Measurements from ENCODE around the gene PPP1R9B. TPM values are rescaled to one million over a fixed set of nuclear protein-coding genes. Genes with fewer than 3 reads are reported as not detected.
A peak's percentile ranks its signal among the peaks of the same experiment; 100 is the strongest.

Gene PPP1R9B
- total RNA-seq, 4 donors from 2014 or later = 24.9 to 35.9 (median 28.2) TPM

DNA sequence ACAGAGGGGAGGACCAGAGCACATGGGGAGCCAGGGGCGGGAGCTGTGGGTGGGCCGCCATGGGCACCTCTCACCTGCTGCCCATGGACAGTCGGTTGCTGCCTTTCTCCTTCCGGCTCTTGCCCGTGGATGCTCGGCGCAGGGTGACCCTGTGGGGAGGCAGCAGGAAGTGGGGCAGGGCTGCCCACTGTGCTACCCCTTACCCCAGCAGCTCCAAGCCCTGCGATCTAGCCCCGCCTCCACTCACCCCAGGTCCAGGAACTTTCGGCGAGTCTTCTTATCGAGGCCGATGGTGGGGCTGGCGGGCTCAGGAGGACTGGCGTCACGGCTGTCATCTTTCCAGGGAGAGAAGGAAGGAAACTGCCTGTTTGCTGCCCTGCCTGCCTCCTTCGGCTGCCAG lies 34.7 kb downstream of the PPP1R9B start:
- peaks cover 0 to 6% (median 0%) of the 10 kb centered on the region in 3 donors for H3K36me3 ChIP-seq
- peaks cover 0 to 44% (median 0%) of the 10 kb centered on the region in 4 donors for H3K27me3 ChIP-seq
- peaks cover 11 to 49% (median 24%) of the 10 kb centered on the region in 3 donors for H3K4me1 ChIP-seq
- no peaks in the 10 kb centered on the region for H3K9me3 ChIP-seq
- TF ChIP-seq, protein P1, sequence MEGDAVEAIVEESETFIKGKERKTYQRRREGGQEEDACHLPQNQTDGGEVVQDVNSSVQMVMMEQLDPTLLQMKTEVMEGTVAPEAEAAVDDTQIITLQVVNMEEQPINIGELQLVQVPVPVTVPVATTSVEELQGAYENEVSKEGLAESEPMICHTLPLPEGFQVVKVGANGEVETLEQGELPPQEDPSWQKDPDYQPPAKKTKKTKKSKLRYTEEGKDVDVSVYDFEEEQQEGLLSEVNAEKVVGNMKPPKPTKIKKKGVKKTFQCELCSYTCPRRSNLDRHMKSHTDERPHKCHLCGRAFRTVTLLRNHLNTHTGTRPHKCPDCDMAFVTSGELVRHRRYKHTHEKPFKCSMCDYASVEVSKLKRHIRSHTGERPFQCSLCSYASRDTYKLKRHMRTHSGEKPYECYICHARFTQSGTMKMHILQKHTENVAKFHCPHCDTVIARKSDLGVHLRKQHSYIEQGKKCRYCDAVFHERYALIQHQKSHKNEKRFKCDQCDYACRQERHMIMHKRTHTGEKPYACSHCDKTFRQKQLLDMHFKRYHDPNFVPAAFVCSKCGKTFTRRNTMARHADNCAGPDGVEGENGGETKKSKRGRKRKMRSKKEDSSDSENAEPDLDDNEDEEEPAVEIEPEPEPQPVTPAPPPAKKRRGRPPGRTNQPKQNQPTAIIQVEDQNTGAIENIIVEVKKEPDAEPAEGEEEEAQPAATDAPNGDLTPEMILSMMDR (IDR thresholded peaks at IDR 0.05) = no peak
- TF ChIP-seq POLR2A (IDR thresholded peaks at IDR 0.05) = no peak
- intact Hi-C loops (cut with DNase I) = no loop called here
- 50 to 61% methylated on average over 1 to 13 of the region's 17 CpGs for WGBS, 2 donors
- H3K27ac ChIP-seq = no peak overlapping the region
- no peak overlapping the region for H3K4me3 ChIP-seq
- no peak for DNase-seq

DNA sequence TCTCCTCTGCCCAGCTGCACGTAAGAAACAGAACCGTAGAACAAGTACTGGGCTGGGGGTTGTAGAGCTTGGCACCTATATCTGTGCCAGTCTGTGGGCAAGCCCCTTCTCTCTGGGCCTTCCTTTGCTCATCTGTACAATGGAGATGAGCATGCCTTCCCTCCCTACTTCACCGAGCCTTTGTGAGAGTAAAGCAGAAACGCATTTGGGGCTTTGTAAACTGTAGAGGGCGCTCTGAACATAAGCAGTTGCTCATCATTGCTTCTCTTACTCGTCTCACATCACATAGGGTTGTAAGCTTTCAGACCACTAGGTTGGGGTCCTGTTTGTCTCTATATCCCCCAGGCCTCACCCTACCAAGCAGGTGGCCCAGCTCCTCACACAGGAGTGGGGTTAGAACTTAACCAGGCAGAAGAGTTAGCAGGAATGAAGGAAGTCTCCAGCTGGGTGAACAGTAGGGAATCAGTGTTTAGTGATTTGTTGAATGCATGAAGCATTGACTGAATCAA lies 35.6 kb downstream of the PPP1R9B start:
- H3K4me1 ChIP-seq = peaks cover 11 to 49% (median 24%) of the 10 kb centered on the region in 3 donors
- intact Hi-C loops (cut with DNase I) = no loop called here

DNA sequence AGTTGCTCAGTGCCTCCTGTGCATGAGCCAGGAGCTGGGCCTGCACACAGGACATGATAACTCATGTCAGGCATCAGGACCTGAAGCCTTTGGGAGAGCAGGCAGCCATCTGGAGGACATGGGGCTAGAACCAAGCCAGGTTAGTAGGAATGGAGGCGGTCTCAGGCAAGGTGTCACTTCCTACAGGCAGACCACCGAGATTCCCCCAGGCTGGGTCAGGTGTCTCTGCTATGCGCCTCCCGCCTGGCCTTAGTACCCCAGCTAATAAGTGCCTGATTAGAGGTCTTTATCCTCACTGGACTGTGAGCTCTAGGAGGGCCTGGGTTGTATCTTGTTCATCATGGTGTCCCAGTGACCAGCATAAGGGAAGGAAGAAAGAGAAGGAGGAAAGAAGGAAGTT lies 36.1 kb downstream of the PPP1R9B start:
- peaks cover 11 to 49% (median 24%) of the 10 kb centered on the region in 3 donors for H3K4me1 ChIP-seq
- no peak for DNase-seq
- H3K36me3 ChIP-seq = peaks cover 0 to 20% (median 0%) of the 10 kb centered on the region in 3 donors
- no peak for TF ChIP-seq POLR2A (IDR thresholded peaks at IDR 0.05)
- TF ChIP-seq, protein P1 (IDR thresholded peaks at IDR 0.05) = no peak
- H3K27me3 ChIP-seq = peaks cover 0 to 39% (median 0%) of the 10 kb centered on the region in 4 donors
- H3K4me3 ChIP-seq = no peak overlapping the region
- H3K27ac ChIP-seq = no peak overlapping the region
- WGBS, 2 donors = 65 to 69% methylated on average over 2 to 4 of the region's 4 CpGs
- H3K9me3 ChIP-seq = no peaks in the 10 kb centered on the region
- intact Hi-C loops (cut with DNase I) = no loop called here

More for the DNA sequence above, 35.6 kb downstream of the PPP1R9B start:
- Histone ChIP-seq H3K36me3 (peaks cover 0 to 15% (median 0%) of the 10 kb centered on the region in 3 donors), H3K27me3 (peaks cover 0 to 44% (median 0%) of the 10 kb centered on the region in 4 donors), H3K27ac (no peak overlapping the region), H3K4me3 (no peak overlapping the region), H3K9me3 (no peaks in the 10 kb centered on the region)
- 16 to 28% methylated on average over 3 to 6 of the region's 6 CpGs for WGBS, 2 donors
- TF ChIP-seq POLR2A (IDR thresholded peaks at IDR 0.05) = no peak
- TF ChIP-seq, protein P1 (IDR thresholded peaks at IDR 0.05) = peak in 5 of 6 experiments; percentile 36 to 62 (median 40)
- no peak for DNase-seq

DNA sequence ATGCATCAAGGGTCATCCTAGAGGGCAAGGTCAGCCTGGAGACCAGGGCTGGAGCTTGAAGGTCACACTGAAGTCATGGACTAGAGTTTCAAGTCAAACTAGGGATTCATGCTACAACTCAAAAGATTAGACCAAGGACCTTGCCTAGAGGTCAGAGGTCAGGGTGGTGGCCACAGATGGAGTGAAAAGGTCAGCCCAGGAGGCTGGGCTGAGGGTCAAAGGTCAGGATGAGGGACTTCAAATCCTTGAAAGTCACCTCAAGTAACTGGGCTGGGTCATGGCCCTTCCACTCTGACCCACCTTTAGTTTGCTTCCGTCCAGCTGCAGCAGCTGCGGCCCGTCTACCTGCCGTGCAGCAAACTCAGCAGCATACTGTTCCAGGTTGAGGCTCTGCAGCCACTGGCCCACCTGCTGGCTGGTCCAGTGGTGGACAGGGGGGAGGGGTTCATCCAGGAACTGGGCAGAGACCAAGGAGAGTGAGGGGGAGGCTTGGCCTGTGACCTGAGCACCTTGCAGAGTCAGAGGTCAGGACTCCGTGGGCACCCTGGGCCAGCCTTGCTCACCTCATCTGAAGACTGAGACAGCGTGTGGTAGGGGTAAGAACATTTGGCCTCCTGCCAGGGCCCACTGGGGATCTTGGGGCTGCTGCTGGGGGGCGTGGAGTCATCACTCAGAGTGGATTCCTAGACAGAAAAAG lies 36.7 kb downstream of the PPP1R9B start:
- peaks cover 11 to 49% (median 24%) of the 10 kb centered on the region in 3 donors for H3K4me1 ChIP-seq
- intact Hi-C loops (cut with DNase I) = no loop called here
- DNase-seq = no peak
- peaks cover 0 to 33% (median 0%) of the 10 kb centered on the region in 4 donors for H3K27me3 ChIP-seq
- H3K27ac ChIP-seq = peak overlapping the region in 1 of 4 donors; percentile 63
- 74 to 100% methylated on average over 1 to 6 of the region's 7 CpGs for WGBS, 2 donors
- TF ChIP-seq, protein P1 (IDR thresholded peaks at IDR 0.05) = no peak
- no peak for TF ChIP-seq POLR2A (IDR thresholded peaks at IDR 0.05)
- no peaks in the 10 kb centered on the region for H3K9me3 ChIP-seq
- peaks cover 0 to 26% (median 3%) of the 10 kb centered on the region in 3 donors for H3K36me3 ChIP-seq
- no peak overlapping the region for H3K4me3 ChIP-seq

GRCh38 chr17:50112694-50113093 lies 37.8 kb downstream of the PPP1R9B start:
- Histone ChIP-seq H3K9me3 (no peaks in the 10 kb centered on the region), H3K36me3 (peaks cover 0 to 37% (median 10%) of the 10 kb centered on the region in 3 donors), H3K27me3 (peaks cover 0 to 23% (median 0%) of the 10 kb centered on the region in 4 donors), H3K27ac (peak overlapping the region; percentile 15 to 88 (median 68)), H3K4me3 (no peak overlapping the region), H3K4me1 (peaks cover 11 to 52% (median 31%) of the 10 kb centered on the region in 3 donors)
- TF ChIP-seq, protein P1 (IDR thresholded peaks at IDR 0.05) = peak in 3 of 6 experiments; percentile 28 to 42 (median 34)
- no peak for TF ChIP-seq POLR2A (IDR thresholded peaks at IDR 0.05)
- DNase-seq = no peak
- WGBS, 2 donors = 36 to 40% methylated on average over 1 to 16 of the region's 17 CpGs
- intact Hi-C loops (cut with DNase I) = no loop called here

Measured in esophagus squamous epithelium (tissue), 5 donors.